Measurements from ENCODE around the gene HMX3.

HMX3 gene

GRCh38 chr10:123180101-123181090 is 44.6 kb downstream of the HMX3 start:
- DNase-seq, result no peak

- no peak for DNase-seq
Measured at GRCh38 chr10:123183724-123184123, 48.0 kb downstream of the HMX3 start.

- no peak for DNase-seq
Measured at GRCh38 chr10:123187781-123188180, 52.0 kb downstream of the HMX3 start.

All from CD4-positive, alpha-beta T cell treated with Interleukin-17A for 1 hour (primary cell).